Left colon (tissue), 2 donors: ENCODE measurements around the gene SLC4A8. TPM values are rescaled to one million over a fixed set of nuclear protein-coding genes. Genes with fewer than 3 reads are reported as not detected.

Source experiments
- ATAC-seq: fragments of 200-7000 bp; cut with Tn5 transposase; one replicate; pipeline ENCODE4 v1.9.1; 2020; ENCODE audit warnings: mild to moderate bottlenecking, moderate library complexity
- DNase-seq, 2 donors: peaks; one replicate each; pipeline ENCODE4 v3.0.0-alpha.2; 2020
- intact Hi-C, 2 donors: fragments of 100-400 bp; cut with DNase I in 1 of 2; cut with micrococcal nuclease in 1 of 2; formaldehyde crosslinking; loops; one replicate each; pipeline versions ENCODE4 v1.11.2 to v1.14.0; 2022; cut with DNase I, micrococcal nuclease
- total RNA-seq, 2 donors: library from RNA; stranded (reverse); fragmentation: NEBNext Ultra II Directional; extraction: Animal tissue kit (Norgen Biotek cat#: 25700); gene quantifications; one replicate each; pipeline ENCODE4 v1.2.1, GENCODE V29; 2021
- donor health status: DM: no; HTN: no; CAD: no.
- donor health status: DM: yes; HTN: yes; CAD: no.

Gene SLC4A8
- total RNA-seq, 2 donors from 2014 or later, result 0.67 to 1.8 TPM

GRCh38 chr12:51417826-51418225 lies 6.8 kb upstream of the SLC4A8 start:
- ATAC-seq (no peak), DNase-seq (no peak)
- intact Hi-C loops, result no loop called here

GRCh38 chr12:51419425-51420193 lies 5.0 kb upstream of the SLC4A8 start:
- intact Hi-C loops, result loop anchor here in 1 of 2 donors (10.0 kb wide), 1 partner anchor 115 kb away; no protein-coding TSS in a partner anchor
- DNase-seq (no peak), ATAC-seq (no peak)

- DNase-seq (peak in 1 of 2 donors; percentile 31), ATAC-seq (peak; percentile 78)
- intact Hi-C loops, result loop anchor here in 1 of 2 donors (10.0 kb wide), 1 partner anchor 113 kb away; no protein-coding TSS in a partner anchor
Measured at GRCh38 chr12:51421266-51421884, 3.3 kb upstream of the SLC4A8 start.

- ATAC-seq, result no peak
- no peak for DNase-seq
- intact Hi-C loops, result loop anchor here in 1 of 2 donors (10.0 kb wide), 1 partner anchor 111 kb away; no protein-coding TSS in a partner anchor
Measured at GRCh38 chr12:51424094-51424661, 453 bp upstream of the SLC4A8 start.

GRCh38 chr12:51428256-51428655 lies 3.6 kb downstream of the SLC4A8 start:
- ATAC-seq (no peak), DNase-seq (no peak)
- intact Hi-C loops, result loop anchor here in 1 of 2 donors (10.0 kb wide), 1 partner anchor 107 kb away; no protein-coding TSS in a partner anchor

GRCh38 chr12:51429700-51430099 lies 5.1 kb downstream of the SLC4A8 start:
- DNase-seq, result no peak
- ATAC-seq, result no peak
- intact Hi-C loops, result loop anchor here in 1 of 2 donors (10.0 kb wide), 1 partner anchor 105 kb away; no protein-coding TSS in a partner anchor

DNA sequence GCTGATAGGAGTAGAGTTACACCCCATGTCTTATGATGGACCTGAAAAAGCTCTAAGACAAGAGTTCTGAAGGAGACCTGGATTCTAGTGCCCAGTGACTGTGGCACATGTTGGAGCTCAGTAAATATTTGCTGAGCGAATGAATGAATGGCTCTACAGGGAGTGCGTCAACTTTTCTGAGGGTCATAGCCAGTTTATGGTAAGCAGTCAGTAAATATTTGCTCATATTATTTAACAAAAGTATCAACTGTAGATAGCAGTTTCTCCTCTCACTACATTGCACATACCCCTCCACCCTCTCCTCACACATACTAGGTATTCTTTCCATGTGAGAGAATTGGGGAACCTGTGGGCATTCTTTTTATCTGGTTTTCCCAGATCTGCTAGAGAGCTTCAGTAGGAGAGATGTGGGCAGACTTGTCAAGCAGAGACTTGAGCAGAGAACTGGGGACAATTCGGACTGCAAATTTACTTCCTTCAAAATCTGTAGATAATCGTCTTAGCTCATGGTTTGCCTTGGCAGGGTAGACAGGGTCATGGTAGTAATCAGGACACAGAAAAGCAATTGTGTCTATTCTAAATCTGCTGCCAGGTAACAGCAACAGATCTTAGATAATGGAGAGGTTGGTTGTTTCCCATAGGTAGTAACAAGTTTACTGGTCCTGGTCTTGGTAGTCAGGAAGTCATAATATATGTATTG lies 5.7 kb downstream of the SLC4A8 start:
- ATAC-seq (peak; percentile 95), DNase-seq (no peak)
- intact Hi-C loops, result no loop called here

DNA sequence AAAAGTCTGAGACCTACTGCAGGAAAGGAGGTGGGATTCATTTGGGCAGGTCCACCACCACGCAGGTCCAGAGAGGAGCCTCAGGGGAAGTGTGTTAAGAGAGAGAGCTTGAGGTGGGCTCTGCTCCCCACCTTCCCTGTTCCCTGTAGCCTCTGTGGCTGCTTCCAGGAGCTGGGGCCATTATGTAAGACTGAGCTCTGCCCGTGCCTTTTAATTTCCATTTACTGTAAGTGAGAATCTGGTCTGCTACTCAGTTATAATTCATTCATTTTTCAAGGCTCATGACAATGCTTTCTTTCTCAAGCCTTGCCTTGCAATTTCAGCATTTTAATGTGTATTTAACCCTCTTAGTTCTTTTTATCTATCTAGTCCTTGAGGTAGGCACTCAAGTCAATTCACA lies 8.3 kb downstream of the SLC4A8 start:
- ATAC-seq (no peak), DNase-seq (no peak)
- intact Hi-C loops, result no loop called here

GRCh38 chr12:51434305-51434704 lies 9.7 kb downstream of the SLC4A8 start:
- DNase-seq (no peak), ATAC-seq (no peak)
- intact Hi-C loops, result no loop called here

- DNase-seq, result no peak
- intact Hi-C loops, result no loop called here
Measured at GRCh38 chr12:51437431-51437830, 12.8 kb downstream of the SLC4A8 start.

GRCh38 chr12:51439330-51439729 lies 14.7 kb downstream of the SLC4A8 start:
- DNase-seq (no peak), ATAC-seq (peak; percentile 73)
- intact Hi-C loops, result no loop called here

More at GRCh38 chr12:51437431-51437830, 12.8 kb downstream of the SLC4A8 start:
- ATAC-seq, result no peak

- ATAC-seq, result no peak
- intact Hi-C loops, result no loop called here
Measured at GRCh38 chr12:51441583-51441982, 17.0 kb downstream of the SLC4A8 start.

DNA sequence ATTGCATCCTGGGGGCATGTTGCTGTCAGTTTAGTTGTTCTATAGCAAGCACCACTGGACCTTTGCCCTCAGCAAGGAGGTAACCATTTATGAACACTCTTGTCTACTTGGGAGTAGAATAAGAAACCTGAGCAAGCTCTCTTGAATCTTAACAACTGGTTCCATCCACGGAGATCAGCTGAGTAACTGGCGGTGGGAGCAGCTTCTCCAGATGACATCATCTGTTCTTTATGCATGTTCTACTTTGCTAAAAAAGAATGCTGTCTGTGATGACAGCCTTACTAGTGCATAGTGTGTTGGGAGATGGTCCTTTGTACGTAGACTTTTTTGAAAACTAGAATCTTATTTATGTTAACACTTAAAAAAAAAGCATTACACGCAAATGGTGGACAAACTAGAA lies 17.7 kb downstream of the SLC4A8 start:
- intact Hi-C loops, result no loop called here
- DNase-seq, result no peak
- no peak for ATAC-seq

More at GRCh38 chr12:51441583-51441982, 17.0 kb downstream of the SLC4A8 start:
- no peak for DNase-seq

- intact Hi-C loops, result no loop called here
- no peak for DNase-seq
- no peak for ATAC-seq
Measured at GRCh38 chr12:51443573-51443972, 18.9 kb downstream of the SLC4A8 start.

GRCh38 chr12:51448618-51449256 lies 24.1 kb downstream of the SLC4A8 start:
- intact Hi-C loops, result no loop called here
- no peak for ATAC-seq
- no peak for DNase-seq

DNA sequence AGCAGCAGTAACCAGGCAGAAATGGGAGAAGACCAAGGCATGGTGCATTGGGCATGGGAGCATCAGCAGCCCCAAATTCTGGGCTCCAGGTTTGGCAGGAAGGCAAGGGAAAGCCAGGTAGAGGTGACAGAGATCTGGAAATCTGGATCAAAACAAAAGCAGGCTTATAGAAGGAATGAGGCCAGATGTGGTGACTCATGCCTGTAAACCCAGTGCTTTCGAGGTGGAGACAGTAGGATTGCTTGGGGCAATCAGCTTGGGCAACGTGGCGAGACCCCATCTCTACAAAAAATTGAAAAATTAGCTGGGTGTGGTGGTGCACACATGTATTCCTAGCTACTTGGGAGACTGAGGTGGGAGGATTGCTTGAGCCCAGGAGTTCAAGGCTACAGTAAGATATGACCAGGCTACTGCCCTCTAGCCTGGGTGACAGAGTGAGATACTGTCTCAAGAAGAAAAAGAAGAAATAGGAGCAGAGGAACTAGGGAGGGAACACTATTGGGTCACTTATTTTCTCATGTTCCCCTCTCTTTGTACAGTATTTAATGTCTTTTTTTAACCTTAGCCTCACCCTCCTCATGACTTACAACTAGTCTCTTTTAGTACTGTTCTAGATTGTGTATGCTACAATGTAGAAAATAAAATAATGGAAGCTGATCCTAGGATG lies 25.1 kb downstream of the SLC4A8 start:
- intact Hi-C loops, result no loop called here
- DNase-seq (no peak), ATAC-seq (no peak)

- DNase-seq (no peak), ATAC-seq (no peak)
- intact Hi-C loops, result no loop called here
Measured at GRCh38 chr12:51450333-51450732, 25.7 kb downstream of the SLC4A8 start.

DNA sequence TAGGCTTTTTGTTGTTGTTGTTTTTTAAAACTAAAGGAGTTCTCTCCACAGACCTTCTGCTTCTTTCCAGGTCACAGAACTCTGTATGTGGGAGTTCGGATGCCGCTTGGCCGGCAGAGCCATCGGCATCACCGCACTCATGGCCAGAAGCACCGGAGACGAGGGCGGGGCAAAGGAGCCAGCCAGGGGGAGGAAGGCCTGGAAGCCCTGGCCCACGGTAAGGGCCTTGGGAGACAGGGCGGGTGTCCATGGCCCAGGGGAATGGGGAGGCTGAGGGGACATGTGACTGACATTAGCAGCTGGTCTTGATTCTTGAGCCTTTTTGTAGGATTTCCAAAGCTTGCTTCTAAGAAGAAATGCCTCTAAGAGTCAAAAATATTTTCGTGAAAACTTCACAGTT lies 26.2 kb downstream of the SLC4A8 start:
- DNase-seq (no peak), ATAC-seq (no peak)
- intact Hi-C loops, result no loop called here
